Caco-2 (cell line): Measurements from ENCODE around the gene SLC44A5. TPM values are rescaled to one million over a fixed set of nuclear protein-coding genes. Genes with fewer than 3 reads are reported as not detected.
A peak's percentile ranks its signal among the peaks of the same experiment; 100 is the strongest.

Source experiments
- BruUV-seq: library from RNA; stranded (reverse); fragments of 400-500 nt; replicated peaks from 2 replicates; lab custom pipeline; 2021; lab: Mats Ljungman, UMichigan
- CTCF ChIA-PET: fragments of 300-600 bp; sonication (Branson Sonifier 250); formaldehyde crosslinking; loops from one replicate; lab custom pipeline; 2022; ENCODE audit warnings: antibody characterized with exemption; lab: Charles Lee
- POLR2A ChIA-PET: fragments of 300-600 bp; sonication (Branson Sonifier 250); formaldehyde crosslinking; loops from one replicate; lab custom pipeline; 2022; ENCODE audit warnings: antibody characterized with exemption; lab: Charles Lee
- DNase-seq, 2 experiments: peaks; one replicate each; pipeline versions ENCODE4 v3.0.0 to v3.0.0-alpha.2; 2020 to 2022
- H3K27me3 ChIP-seq: replicated peaks from 2 replicates; pipeline ENCODE4 v1.6.0; 2011; ENCODE audit warnings: low read length; ENCODE audit not compliant: control insufficient read depth, insufficient read depth
- H3K36me3 ChIP-seq: 2 replicates; pipeline ENCODE4 v1.5.1; 2011; ENCODE audit warnings: low read length; ENCODE audit not compliant: control insufficient read depth, insufficient read depth
- H3K4me1 ChIP-seq: fragments of 250-450 bp; sonication (Bioruptor Pico); 2 replicates; pipeline ENCODE4 v1.5.1; 2020; ENCODE audit warnings: mild to moderate bottlenecking
- H3K4me3 ChIP-seq: 2 replicates; pipeline ENCODE4 v1.5.1; 2011; ENCODE audit warnings: low read depth, mild to moderate bottlenecking, control low read depth, low read length
- H3K9me3 ChIP-seq: fragments of 250-450 bp; sonication (Bioruptor Pico); 2 replicates; pipeline ENCODE4 v1.5.1; 2020; ENCODE audit warnings: mild to moderate bottlenecking, moderate library complexity
- H3K27ac Mint-ChIP-seq: one replicate; pipeline ENCODE4 v1.8.0; 2022; ENCODE audit warnings: mixed read lengths; ENCODE audit not compliant: unreplicated experiment
- H3K27me3 Mint-ChIP-seq: one replicate; pipeline ENCODE4 v1.8.0; 2022; ENCODE audit warnings: mixed read lengths; ENCODE audit not compliant: insufficient read depth, unreplicated experiment
- H3K36me3 Mint-ChIP-seq: one replicate; pipeline ENCODE4 v1.8.0; 2022; ENCODE audit warnings: mild to moderate bottlenecking, mixed read lengths; ENCODE audit not compliant: insufficient read depth, unreplicated experiment
- H3K4me1 Mint-ChIP-seq: one replicate; pipeline ENCODE4 v1.8.0; 2022; ENCODE audit warnings: low read depth, mixed read lengths; ENCODE audit not compliant: unreplicated experiment
- H3K4me3 Mint-ChIP-seq: one replicate; pipeline ENCODE4 v1.8.0; 2022; ENCODE audit warnings: mild to moderate bottlenecking, moderate library complexity, mixed read lengths; ENCODE audit not compliant: unreplicated experiment
- H3K9me3 Mint-ChIP-seq: one replicate; pipeline ENCODE4 v1.8.0; 2022; ENCODE audit warnings: mixed read lengths; ENCODE audit not compliant: unreplicated experiment
- intact Hi-C: fragments of 100-400 bp; cut with micrococcal nuclease; formaldehyde crosslinking; loops from one replicate; pipeline ENCODE4 v1.10.0; 2022; ENCODE audit not compliant: unreplicated experiment
- total RNA-seq: library from RNA; stranded (reverse); gene quantifications from 2 replicates; pipeline ENCODE4 v1.2.3, GENCODE V29; 2022
- TF ChIP-seq, protein P1 (sequence below), 2 experiments: fragments of 200-600 bp in 1 of 2; IDR thresholded peaks; 1 replicate in 1 of 2; 2 replicates in 1 of 2; pipeline versions ENCODE4 v1.5.1 to v1.8.0; 2011 to 2022; ENCODE audit warnings: antibody characterized with exemption in 1 of 2, control low read depth in 1 of 2, inconsistent platforms in 1 of 2, low read depth in 1 of 2, low read length in 1 of 2, mild to moderate bottlenecking in 1 of 2, moderate library complexity in 1 of 2; ENCODE audit not compliant: insufficient read depth in 1 of 2, severe bottlenecking in 1 of 2, unreplicated experiment in 1 of 2

SLC44A5 gene
- total RNA-seq, 1 experiment from 2014 or later = 13.6 TPM

DNA sequence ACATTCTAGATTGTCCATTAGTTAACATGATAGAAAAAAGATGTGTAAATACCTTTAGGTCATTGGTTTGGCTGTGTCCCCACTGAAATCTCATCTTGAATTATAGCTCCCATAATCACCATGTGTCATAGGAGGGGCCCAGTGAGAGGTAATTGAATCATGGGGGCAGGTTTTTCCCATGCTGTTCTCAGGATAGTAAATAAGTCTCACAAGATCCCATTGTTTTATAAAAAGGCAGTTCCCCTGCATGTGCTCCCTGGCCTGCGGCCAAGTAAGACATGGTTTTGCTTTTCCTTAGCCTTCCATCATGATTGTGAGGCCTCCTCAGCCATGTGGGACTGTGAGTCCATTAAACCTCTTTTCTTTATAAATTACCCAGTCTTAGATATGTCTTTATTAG lies 32.5 kb upstream of the SLC44A5 start:
- POLR2A ChIA-PET = no interaction called here
- Histone ChIP-seq H3K4me1 (no peaks in the 10 kb centered on the region), H3K27me3 (no peaks in the 10 kb centered on the region), H3K9me3 (no peaks in the 10 kb centered on the region), H3K4me3 (no peak overlapping the region), H3K36me3 (no peaks in the 10 kb centered on the region)
- CTCF ChIA-PET = no interaction called here
- Mint-ChIP-seq H3K36me3 (no peaks in the 10 kb centered on the region), H3K27ac (no peak overlapping the region), H3K4me1 (no peaks in the 10 kb centered on the region), H3K9me3 (no peaks in the 10 kb centered on the region), H3K27me3 (no peaks in the 10 kb centered on the region), H3K4me3 (no peak overlapping the region)
- intact Hi-C loops = loop anchor here (5.0 kb wide), 1 partner anchor 144 kb away; the partner anchor contains the start of gene RABGGTB
- no TSS peak for BruUV-seq
- DNase-seq = no peak
- TF ChIP-seq, protein P1, sequence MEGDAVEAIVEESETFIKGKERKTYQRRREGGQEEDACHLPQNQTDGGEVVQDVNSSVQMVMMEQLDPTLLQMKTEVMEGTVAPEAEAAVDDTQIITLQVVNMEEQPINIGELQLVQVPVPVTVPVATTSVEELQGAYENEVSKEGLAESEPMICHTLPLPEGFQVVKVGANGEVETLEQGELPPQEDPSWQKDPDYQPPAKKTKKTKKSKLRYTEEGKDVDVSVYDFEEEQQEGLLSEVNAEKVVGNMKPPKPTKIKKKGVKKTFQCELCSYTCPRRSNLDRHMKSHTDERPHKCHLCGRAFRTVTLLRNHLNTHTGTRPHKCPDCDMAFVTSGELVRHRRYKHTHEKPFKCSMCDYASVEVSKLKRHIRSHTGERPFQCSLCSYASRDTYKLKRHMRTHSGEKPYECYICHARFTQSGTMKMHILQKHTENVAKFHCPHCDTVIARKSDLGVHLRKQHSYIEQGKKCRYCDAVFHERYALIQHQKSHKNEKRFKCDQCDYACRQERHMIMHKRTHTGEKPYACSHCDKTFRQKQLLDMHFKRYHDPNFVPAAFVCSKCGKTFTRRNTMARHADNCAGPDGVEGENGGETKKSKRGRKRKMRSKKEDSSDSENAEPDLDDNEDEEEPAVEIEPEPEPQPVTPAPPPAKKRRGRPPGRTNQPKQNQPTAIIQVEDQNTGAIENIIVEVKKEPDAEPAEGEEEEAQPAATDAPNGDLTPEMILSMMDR (IDR thresholded peaks at IDR 0.05; ENCODE audit: insufficient read depth in 1 of 2, low read depth in 1 of 2, low read length in 1 of 2, severe bottlenecking in 1 of 2, unreplicated experiment in 1 of 2) = no peak

DNA sequence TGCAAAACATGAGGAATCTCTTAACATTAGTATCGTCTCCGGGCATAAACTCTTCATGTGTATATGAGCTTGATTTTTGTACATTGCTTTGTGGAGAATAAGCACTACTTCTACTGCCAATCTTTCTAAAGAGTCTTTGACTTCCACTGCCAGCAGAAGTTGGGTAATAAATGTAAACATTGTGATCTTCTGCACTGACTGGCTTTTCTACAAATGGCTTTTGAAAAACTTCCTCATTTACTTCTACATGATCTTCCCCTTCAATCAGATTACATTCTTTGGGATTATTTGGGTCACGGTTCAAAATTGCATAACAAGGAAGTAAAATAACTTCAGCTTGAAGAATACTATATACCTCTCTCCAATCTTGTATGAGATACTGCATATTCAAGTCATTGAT lies 30.4 kb upstream of the SLC44A5 start:
- TF ChIP-seq, protein P1 (IDR thresholded peaks at IDR 0.05; ENCODE audit: insufficient read depth in 1 of 2, low read depth in 1 of 2, low read length in 1 of 2, severe bottlenecking in 1 of 2, unreplicated experiment in 1 of 2) = no peak
- Histone ChIP-seq H3K36me3 (no peaks in the 10 kb centered on the region), H3K4me3 (no peak overlapping the region), H3K4me1 (no peaks in the 10 kb centered on the region), H3K27me3 (no peaks in the 10 kb centered on the region), H3K9me3 (no peaks in the 10 kb centered on the region)
- intact Hi-C loops = loop anchor here (5.0 kb wide), 1 partner anchor 146 kb away; the partner anchor contains the start of gene RABGGTB
- no TSS peak for BruUV-seq
- Mint-ChIP-seq H3K27ac (no peak overlapping the region), H3K9me3 (no peaks in the 10 kb centered on the region), H3K4me3 (no peak overlapping the region), H3K4me1 (no peaks in the 10 kb centered on the region), H3K36me3 (no peaks in the 10 kb centered on the region), H3K27me3 (no peaks in the 10 kb centered on the region)
- POLR2A ChIA-PET = no interaction called here
- CTCF ChIA-PET = no interaction called here
- peak in 1 of 2 experiments; percentile 9 for DNase-seq

- Histone ChIP-seq H3K27me3 (no peaks in the 10 kb centered on the region), H3K36me3 (no peaks in the 10 kb centered on the region), H3K9me3 (no peaks in the 10 kb centered on the region), H3K4me1 (no peaks in the 10 kb centered on the region), H3K4me3 (no peak overlapping the region)
- H3K27ac Mint-ChIP-seq = no peak overlapping the region
- H3K27me3 Mint-ChIP-seq = no peaks in the 10 kb centered on the region
- POLR2A ChIA-PET = no interaction called here
- no TSS peak for BruUV-seq
- H3K9me3 Mint-ChIP-seq = no peaks in the 10 kb centered on the region
- H3K36me3 Mint-ChIP-seq = no peaks in the 10 kb centered on the region
- peak; percentile 2 to 38 for DNase-seq
- intact Hi-C loops = loop anchor here (5.0 kb wide), 1 partner anchor 147 kb away; the partner anchor contains the start of gene RABGGTB
- TF ChIP-seq, protein P1 (IDR thresholded peaks at IDR 0.05; ENCODE audit: insufficient read depth in 1 of 2, low read depth in 1 of 2, low read length in 1 of 2, severe bottlenecking in 1 of 2, unreplicated experiment in 1 of 2) = no peak
- CTCF ChIA-PET = no interaction called here
- no peak overlapping the region for H3K4me3 Mint-ChIP-seq
- no peaks in the 10 kb centered on the region for H3K4me1 Mint-ChIP-seq
These were observed 29.2 kb upstream of the SLC44A5 start for GRCh38 chr1:75640137-75640536.
